Measurements from ENCODE around the gene BMP6. TPM values are rescaled to one million over a fixed set of nuclear protein-coding genes. Genes with fewer than 3 reads are reported as not detected.

BMP6 gene
- total RNA-seq, 1 experiment from 2014 or later = 1.9 TPM

DNA sequence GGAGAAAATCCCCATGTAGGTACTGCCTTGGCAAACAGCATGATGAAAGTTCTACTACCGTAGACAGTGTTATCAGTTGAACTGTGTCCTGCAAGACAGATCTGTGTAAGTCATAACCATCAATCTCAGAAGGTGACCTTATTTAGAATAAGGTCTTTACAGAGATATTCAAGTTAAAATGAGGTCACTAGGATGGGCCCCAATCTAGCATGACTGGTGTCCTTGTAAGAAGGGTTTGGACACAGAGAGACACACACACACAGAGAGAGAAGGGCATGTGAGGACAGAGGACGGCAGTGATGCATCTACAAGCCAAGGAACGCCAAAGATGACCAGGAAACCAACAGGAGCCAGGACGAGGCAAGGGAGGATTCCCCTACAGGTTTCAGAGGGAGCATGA lies 175.9 kb downstream of the BMP6 start:
- no peak for TF ChIP-seq CTCF (conservative IDR thresholded peaks at IDR 0.05; ENCODE audit: low read depth, low read length)
- TF ChIP-seq EZH2 (IDR thresholded peaks at IDR 0.05; ENCODE audit: borderline replicate concordance, low read depth, low read length, poor library complexity, severe bottlenecking) = no peak
- DNase-seq (ENCODE audit: low spot score) = no peak
- intact Hi-C loops (cut with micrococcal nuclease; ENCODE audit: unreplicated experiment) = no loop called here
- CTCF ChIA-PET = no interaction called here
- no TSS peak for BruUV-seq (replicated peaks)
- Histone ChIP-seq H3K4me3 (ENCODE audit: low read depth, low read length, poor library complexity, severe bottlenecking) (no peak overlapping the region), H3K4me1 (ENCODE audit: insufficient read depth, low read length, poor library complexity, severe bottlenecking) (no peaks in the 10 kb centered on the region), H3K9me3 (ENCODE audit: low read depth, low read length, poor library complexity, severe bottlenecking) (no peaks in the 10 kb centered on the region), H3K27ac (ENCODE audit: low read depth, low read length, poor library complexity, severe bottlenecking) (no peak overlapping the region), H3K27me3 (replicated peaks; ENCODE audit: insufficient read depth, low read depth, low read length, poor library complexity) (no peaks in the 10 kb centered on the region), H3K36me3 (ENCODE audit: insufficient read depth, low read length, poor library complexity, severe bottlenecking) (peaks cover 75% of the 10 kb centered on the region)
- POLR2A ChIA-PET (ENCODE audit: low non-redundant PET) = no interaction called here

- Histone ChIP-seq H3K9me3 (ENCODE audit: low read depth, low read length, poor library complexity, severe bottlenecking) (no peaks in the 10 kb centered on the region), H3K36me3 (ENCODE audit: insufficient read depth, low read length, poor library complexity, severe bottlenecking) (peaks cover 70% of the 10 kb centered on the region), H3K4me3 (ENCODE audit: low read depth, low read length, poor library complexity, severe bottlenecking) (no peak overlapping the region), H3K27me3 (replicated peaks; ENCODE audit: insufficient read depth, low read depth, low read length, poor library complexity) (no peaks in the 10 kb centered on the region), H3K27ac (ENCODE audit: low read depth, low read length, poor library complexity, severe bottlenecking) (no peak overlapping the region), H3K4me1 (ENCODE audit: insufficient read depth, low read length, poor library complexity, severe bottlenecking) (no peaks in the 10 kb centered on the region)
- DNase-seq (ENCODE audit: low spot score) = no peak
- TF ChIP-seq EZH2 (IDR thresholded peaks at IDR 0.05; ENCODE audit: borderline replicate concordance, low read depth, low read length, poor library complexity, severe bottlenecking) (no peak), CTCF (conservative IDR thresholded peaks at IDR 0.05; ENCODE audit: low read depth, low read length) (no peak)
- ChIA-PET POLR2A (ENCODE audit: low non-redundant PET) (no interaction called here), CTCF (no interaction called here)
- BruUV-seq (replicated peaks) = no TSS peak
- intact Hi-C loops (cut with micrococcal nuclease; ENCODE audit: unreplicated experiment) = no loop called here
Measured at GRCh38 chr6:7902221-7902620, 176.3 kb downstream of the BMP6 start.

DNA sequence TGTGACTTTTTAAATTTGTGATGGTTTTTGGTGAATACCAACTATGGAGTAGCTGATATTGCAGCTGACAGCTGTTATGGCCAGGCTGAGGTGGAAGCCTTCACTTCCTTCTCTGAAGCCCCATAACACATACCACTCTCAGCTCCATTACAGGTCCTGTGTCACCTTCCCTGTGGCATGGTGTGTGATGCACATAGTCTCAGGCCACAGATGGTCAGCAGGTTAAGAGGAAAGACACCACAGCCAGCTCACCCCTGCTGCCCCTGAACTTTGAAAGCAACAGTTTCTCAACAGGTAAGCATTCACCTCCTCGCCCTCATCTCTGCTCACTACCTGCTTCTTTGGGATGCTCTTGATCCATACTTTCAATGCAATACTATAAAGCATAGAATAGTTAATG lies 177.0 kb downstream of the BMP6 start:
- ChIA-PET POLR2A (ENCODE audit: low non-redundant PET) (no interaction called here), CTCF (no interaction called here)
- Histone ChIP-seq H3K27ac (ENCODE audit: low read depth, low read length, poor library complexity, severe bottlenecking) (no peak overlapping the region), H3K4me1 (ENCODE audit: insufficient read depth, low read length, poor library complexity, severe bottlenecking) (no peaks in the 10 kb centered on the region), H3K27me3 (replicated peaks; ENCODE audit: insufficient read depth, low read depth, low read length, poor library complexity) (no peaks in the 10 kb centered on the region), H3K36me3 (ENCODE audit: insufficient read depth, low read length, poor library complexity, severe bottlenecking) (peaks cover 64% of the 10 kb centered on the region), H3K4me3 (ENCODE audit: low read depth, low read length, poor library complexity, severe bottlenecking) (no peak overlapping the region), H3K9me3 (ENCODE audit: low read depth, low read length, poor library complexity, severe bottlenecking) (no peaks in the 10 kb centered on the region)
- DNase-seq (ENCODE audit: low spot score) = no peak
- no TSS peak for BruUV-seq (replicated peaks)
- intact Hi-C loops (cut with micrococcal nuclease; ENCODE audit: unreplicated experiment) = no loop called here
- TF ChIP-seq CTCF (conservative IDR thresholded peaks at IDR 0.05; ENCODE audit: low read depth, low read length) (no peak), EZH2 (IDR thresholded peaks at IDR 0.05; ENCODE audit: borderline replicate concordance, low read depth, low read length, poor library complexity, severe bottlenecking) (no peak)
